Bronchial epithelial cell (primary cell): ENCODE data around the gene ADAMTS12. TPM values are rescaled to one million over a fixed set of nuclear protein-coding genes. Genes with fewer than 3 reads are reported as not detected.

Experiments used
- DNase-seq: peaks from one replicate; pipeline ENCODE4 v3.0.0-alpha.2; 2010; ENCODE audit warnings: low read depth
- FAIRE-seq: peaks from 2 replicates; lab custom pipeline; 2011; peaks lifted over from hg19 to GRCh38; lab: Jason Lieb, UNC
- H3K27me3 ChIP-seq: 2 replicates; pipeline ENCODE4 v1.5.1; 2011; ENCODE audit warnings: low read length; ENCODE audit not compliant: control insufficient read depth, insufficient read depth
- H3K36me3 ChIP-seq: 2 replicates; pipeline ENCODE4 v1.5.1; 2011; ENCODE audit warnings: low read length; ENCODE audit not compliant: control insufficient read depth, insufficient read depth
- H3K4me3 ChIP-seq: 2 replicates; pipeline ENCODE4 v1.5.1; 2011; ENCODE audit warnings: mild to moderate bottlenecking, low read depth, low read length, control low read depth
- total RNA-seq: library from RNA; depleted of rRNA; stranded (reverse); fragments of >200 nt; gene quantifications from 2 replicates; pipeline ENCODE4 v1.2.1, GENCODE V29; 2014
- TF ChIP-seq, protein P1 (sequence below): IDR thresholded peaks from 2 replicates; pipeline ENCODE4 v1.5.1; 2011; ENCODE audit warnings: mild to moderate bottlenecking, moderate library complexity, low read length, control low read depth, inconsistent platforms; ENCODE audit not compliant: insufficient read depth, severe bottlenecking

The ADAMTS12 gene
- total RNA-seq, 1 donor from 2014 or later, result 0.26 TPM

DNA sequence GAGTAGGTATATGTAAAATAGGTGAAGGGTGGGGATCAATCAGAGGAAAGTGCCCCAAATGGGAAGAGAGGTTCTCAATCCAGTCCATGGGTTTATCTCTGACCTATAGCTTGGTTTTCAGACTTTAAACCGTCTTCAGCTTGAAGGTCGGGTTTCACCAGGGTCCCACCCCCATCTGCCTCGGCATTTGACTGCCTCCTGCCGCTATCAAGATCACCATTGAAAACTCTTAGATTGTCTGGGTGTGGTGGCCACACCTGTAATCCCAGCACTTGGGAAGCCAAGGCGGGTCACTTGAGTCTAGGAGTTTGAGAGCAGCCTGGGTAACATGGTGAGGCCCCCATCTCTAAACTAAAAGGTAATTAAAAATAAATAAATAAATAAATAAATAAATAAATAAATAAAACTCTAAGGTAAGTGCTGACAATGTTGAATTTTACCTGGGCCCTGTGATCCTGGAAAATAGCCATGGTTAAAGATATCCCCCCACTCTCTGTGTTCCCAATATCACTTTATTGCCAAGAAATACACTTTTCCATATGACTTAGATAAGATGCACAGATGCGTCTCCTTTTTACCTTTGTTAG lies 402.2 kb downstream of the ADAMTS12 start:
- DNase-seq (no peak), FAIRE-seq (no peak)
- Histone ChIP-seq H3K36me3 (no peaks in the 10 kb centered on the region), H3K4me3 (no peak overlapping the region), H3K27me3 (no peaks in the 10 kb centered on the region)
- TF ChIP-seq, protein P1, sequence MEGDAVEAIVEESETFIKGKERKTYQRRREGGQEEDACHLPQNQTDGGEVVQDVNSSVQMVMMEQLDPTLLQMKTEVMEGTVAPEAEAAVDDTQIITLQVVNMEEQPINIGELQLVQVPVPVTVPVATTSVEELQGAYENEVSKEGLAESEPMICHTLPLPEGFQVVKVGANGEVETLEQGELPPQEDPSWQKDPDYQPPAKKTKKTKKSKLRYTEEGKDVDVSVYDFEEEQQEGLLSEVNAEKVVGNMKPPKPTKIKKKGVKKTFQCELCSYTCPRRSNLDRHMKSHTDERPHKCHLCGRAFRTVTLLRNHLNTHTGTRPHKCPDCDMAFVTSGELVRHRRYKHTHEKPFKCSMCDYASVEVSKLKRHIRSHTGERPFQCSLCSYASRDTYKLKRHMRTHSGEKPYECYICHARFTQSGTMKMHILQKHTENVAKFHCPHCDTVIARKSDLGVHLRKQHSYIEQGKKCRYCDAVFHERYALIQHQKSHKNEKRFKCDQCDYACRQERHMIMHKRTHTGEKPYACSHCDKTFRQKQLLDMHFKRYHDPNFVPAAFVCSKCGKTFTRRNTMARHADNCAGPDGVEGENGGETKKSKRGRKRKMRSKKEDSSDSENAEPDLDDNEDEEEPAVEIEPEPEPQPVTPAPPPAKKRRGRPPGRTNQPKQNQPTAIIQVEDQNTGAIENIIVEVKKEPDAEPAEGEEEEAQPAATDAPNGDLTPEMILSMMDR, result no peak

DNA sequence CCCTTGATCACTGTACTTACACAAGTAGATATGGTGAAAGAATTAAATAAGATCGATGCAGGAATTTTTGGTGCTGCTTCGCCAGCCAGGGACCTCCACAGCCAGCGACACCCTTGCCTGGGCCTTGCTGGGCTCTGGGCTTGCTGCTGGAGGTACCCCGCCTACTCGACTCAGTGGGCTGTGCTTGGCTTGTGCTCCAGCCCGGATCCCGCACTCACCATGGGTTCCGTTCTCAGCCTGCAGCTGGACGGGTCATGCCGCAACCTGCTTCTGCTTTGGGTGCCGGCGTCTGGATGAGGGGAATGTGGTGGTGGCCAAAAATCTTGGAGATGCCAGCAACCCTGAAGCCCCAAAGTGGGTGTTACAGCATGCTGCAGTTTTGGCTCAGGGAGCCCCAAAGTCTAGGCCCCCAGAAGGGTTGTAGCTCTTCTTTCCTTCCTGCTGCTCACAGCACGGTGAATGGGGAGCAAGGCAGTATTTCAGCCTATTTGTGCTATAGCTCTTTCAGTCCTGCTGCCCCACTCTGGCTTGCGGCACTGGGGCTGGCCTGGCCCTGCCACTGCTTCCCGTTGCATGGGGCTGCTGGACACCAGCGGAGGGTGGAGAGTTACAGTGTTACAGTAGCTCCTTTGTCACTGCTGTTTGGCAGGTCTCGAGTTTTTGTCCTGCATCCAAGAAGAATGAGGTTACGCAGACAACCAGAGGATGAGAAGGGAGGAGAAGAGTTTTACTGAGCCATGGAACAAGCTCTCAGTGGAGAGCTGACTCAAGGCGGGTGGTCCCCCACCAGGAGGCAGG lies 403.0 kb downstream of the ADAMTS12 start:
- TF ChIP-seq, protein P1, result no peak
- FAIRE-seq, result no peak

GRCh38 chr5:33487236-33487635 lies 404.6 kb downstream of the ADAMTS12 start:
- H3K36me3 ChIP-seq, result no peaks in the 10 kb centered on the region
- FAIRE-seq (no peak), DNase-seq (no peak)
- H3K27me3 ChIP-seq, result no peaks in the 10 kb centered on the region
- H3K4me3 ChIP-seq, result no peak overlapping the region
- TF ChIP-seq, protein P1, result no peak

More for the DNA sequence above, 403.0 kb downstream of the ADAMTS12 start:
- DNase-seq, result no peak
- H3K4me3 ChIP-seq, result no peak overlapping the region
- H3K27me3 ChIP-seq, result no peaks in the 10 kb centered on the region
- H3K36me3 ChIP-seq, result no peaks in the 10 kb centered on the region

GRCh38 chr5:33482335-33482734 lies 409.5 kb downstream of the ADAMTS12 start:
- FAIRE-seq (no peak), DNase-seq (no peak)
- TF ChIP-seq, protein P1, result no peak
- no peak overlapping the region for H3K4me3 ChIP-seq
- no peaks in the 10 kb centered on the region for H3K27me3 ChIP-seq
- no peaks in the 10 kb centered on the region for H3K36me3 ChIP-seq

- Histone ChIP-seq H3K27me3 (no peaks in the 10 kb centered on the region), H3K4me3 (no peak overlapping the region), H3K36me3 (no peaks in the 10 kb centered on the region)
- DNase-seq (no peak), FAIRE-seq (no peak)
- TF ChIP-seq, protein P1, result no peak
Measured at GRCh38 chr5:33480876-33481275, 410.9 kb downstream of the ADAMTS12 start.
